ENCODE data around the gene CCDC190.
"Not testable (repeated sequence)": the region's sequence is repeated elsewhere in the genome, so short reads cannot be mapped to it uniquely, and the experiment has no call there.

Gene CCDC190

GRCh38 chr1:162876751-162877150, 15.8 kb upstream of the CCDC190 start:
- DNase-seq: no peak

GRCh38 chr1:162873671-162874666, 13.0 kb upstream of the CCDC190 start:
- no peak for DNase-seq

GRCh38 chr1:162872981-162873380, 12.0 kb upstream of the CCDC190 start:
- no peak for DNase-seq

- not testable (repeated sequence) for DNase-seq
Measured at GRCh38 chr1:162871417-162871816, 10.4 kb upstream of the CCDC190 start.

- no peak for DNase-seq
Measured at GRCh38 chr1:162868972-162869371, 8.0 kb upstream of the CCDC190 start.

- DNase-seq: no peak
Measured at GRCh38 chr1:162861625-162862024, 650 bp upstream of the CCDC190 start.

GRCh38 chr1:162859191-162859590, 1.8 kb downstream of the CCDC190 start:
- DNase-seq: no peak

GRCh38 chr1:162857850-162858249, 3.1 kb downstream of the CCDC190 start:
- DNase-seq: no peak

- DNase-seq: no peak
Measured at GRCh38 chr1:162856260-162856659, 4.7 kb downstream of the CCDC190 start.

GRCh38 chr1:162855461-162856150, 5.4 kb downstream of the CCDC190 start:
- DNase-seq: no peak

- DNase-seq: peak; percentile 74
Measured at GRCh38 chr1:162854245-162854882, 6.6 kb downstream of the CCDC190 start.

- DNase-seq: no peak
Measured at GRCh38 chr1:162851341-162851740, 9.6 kb downstream of the CCDC190 start.

- no peak for DNase-seq
Measured at GRCh38 chr1:162849711-162850110, 11.3 kb downstream of the CCDC190 start.

GRCh38 chr1:162847839-162848453, 13.0 kb downstream of the CCDC190 start:
- DNase-seq: peak; percentile 47

- no peak for DNase-seq
Measured at GRCh38 chr1:162846256-162847212, 14.4 kb downstream of the CCDC190 start.

- no peak for DNase-seq
Measured at GRCh38 chr1:162844153-162844552, 16.8 kb downstream of the CCDC190 start.

GRCh38 chr1:162840250-162840839, 20.6 kb downstream of the CCDC190 start:
- DNase-seq: no peak

GRCh38 chr1:162838863-162839262, 22.1 kb downstream of the CCDC190 start:
- DNase-seq: no peak

GRCh38 chr1:162835157-162835899, 25.6 kb downstream of the CCDC190 start:
- no peak for DNase-seq

GRCh38 chr1:162832470-162832869, 28.5 kb downstream of the CCDC190 start:
- DNase-seq: no peak

GRCh38 chr1:162829268-162829667, 31.7 kb downstream of the CCDC190 start:
- DNase-seq: no peak
